ENCODE measurements around the gene UBTD2.

UBTD2 gene

DNA sequence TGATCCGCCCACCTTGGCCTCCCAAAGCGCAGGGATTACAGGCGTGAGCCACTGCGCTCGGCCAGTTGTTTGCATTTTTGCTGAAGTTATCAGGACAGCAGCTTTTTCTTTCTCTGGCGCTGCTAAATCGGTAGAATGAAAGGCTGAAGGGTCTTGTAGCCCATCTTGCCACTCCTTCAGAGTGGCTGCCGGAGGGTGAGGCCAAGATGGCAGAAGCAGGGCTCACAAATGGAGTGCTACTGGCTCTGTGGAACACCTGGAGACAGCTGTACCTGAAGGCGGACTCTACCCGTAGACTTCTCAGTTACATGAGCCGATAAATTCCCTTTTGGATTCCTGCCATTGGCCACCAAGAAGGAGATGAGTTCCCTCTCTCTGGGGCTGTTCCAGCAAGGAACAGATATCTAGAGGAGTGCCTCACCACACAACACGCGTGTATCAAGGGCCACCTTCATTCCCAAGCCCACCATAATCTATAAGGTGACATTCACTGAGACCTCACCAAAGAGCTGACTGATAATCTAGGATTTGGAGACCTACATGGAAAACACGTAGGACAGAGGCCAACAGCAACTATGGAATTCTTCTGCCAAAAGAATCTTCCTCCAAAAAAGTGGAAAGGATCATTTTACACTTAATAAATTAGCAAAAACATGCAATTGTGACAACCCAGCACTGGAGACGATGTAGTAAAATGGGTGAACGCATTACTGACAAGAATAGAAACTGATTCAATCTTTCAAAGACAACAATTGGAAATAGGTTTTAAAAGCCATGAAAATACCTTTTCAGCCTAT lies 117.3 kb downstream of the UBTD2 start:
- no peak for DNase-seq

DNA sequence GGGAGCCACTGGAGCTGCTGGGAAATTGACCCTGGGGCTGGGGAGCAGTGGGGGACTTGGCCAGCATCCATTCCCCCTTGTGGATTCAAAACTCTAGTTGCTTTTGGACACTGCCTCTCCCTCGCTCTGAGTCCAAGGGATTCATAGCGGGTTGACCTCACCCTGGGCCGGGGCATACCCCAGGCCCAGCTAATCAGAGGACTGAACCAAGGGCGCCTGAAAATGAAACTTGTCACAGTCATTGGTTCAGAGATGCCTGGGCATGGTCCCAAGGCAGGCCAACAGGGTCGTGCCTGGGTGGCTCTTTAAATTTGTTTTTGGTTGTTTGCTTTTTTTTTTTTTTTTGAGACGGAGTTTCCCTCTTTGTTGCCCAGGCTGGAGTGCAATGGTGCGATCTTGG lies 118.1 kb downstream of the UBTD2 start:
- no peak for DNase-seq

DNA sequence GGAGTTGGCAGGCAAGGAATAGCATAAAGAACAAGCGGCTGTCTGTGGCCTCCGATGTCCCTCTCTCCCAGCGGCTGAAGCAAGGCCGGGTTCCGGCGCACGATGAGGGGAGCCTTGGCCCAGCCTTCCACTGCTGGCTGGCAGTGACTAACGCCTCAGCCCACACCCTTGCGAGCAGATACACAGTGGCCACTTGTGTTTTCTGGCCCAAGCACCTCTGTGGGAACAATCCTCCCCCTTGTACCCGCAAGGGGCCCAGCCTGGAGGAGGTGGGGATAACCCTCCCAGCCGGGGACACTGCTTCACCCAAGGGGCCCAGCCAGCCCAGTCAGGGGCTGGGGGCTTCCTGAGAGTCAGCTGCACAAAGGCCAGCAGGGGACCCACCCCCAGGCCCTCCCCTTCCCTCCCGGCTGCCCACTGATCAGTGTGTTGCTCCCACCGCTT lies 118.8 kb downstream of the UBTD2 start:
- DNase-seq, result no peak

DNA sequence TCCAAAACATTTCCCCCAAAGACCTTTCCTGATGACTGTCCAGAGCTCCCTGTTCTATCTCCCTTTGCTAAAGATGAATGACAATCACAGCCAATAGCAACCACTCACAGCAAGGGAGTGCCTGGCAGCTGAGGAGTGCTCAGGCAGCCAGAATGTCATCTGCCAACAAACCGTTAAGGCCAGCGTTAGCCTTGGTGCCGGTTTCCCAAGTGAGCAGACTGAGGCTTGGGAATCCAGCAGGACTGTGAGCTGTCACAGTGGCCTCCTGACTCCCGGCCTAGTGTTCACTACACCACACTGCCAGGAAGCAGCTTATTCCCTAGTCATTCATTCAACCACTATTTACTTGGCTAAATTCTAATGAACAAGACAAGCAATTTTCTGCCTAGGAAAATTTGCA lies 120.2 kb downstream of the UBTD2 start:
- no peak for DNase-seq

DNA sequence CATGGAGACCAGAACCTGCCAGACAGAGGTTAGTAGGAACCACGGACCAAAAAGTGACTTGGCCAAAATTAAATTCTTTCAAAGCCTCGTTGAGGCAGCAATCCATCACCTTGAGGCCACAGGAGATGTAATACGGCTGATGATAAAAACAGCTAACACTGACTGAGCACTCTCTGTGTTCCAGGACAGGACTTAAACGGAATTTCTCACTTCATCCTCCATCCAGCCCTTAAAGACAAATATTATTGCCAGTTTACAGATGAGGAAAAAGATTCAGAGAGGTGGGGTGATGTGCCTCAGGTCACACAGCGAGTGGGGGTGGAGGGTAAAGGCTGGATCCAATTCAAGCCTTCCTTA lies 120.6 kb downstream of the UBTD2 start:
- no peak for DNase-seq

DNA sequence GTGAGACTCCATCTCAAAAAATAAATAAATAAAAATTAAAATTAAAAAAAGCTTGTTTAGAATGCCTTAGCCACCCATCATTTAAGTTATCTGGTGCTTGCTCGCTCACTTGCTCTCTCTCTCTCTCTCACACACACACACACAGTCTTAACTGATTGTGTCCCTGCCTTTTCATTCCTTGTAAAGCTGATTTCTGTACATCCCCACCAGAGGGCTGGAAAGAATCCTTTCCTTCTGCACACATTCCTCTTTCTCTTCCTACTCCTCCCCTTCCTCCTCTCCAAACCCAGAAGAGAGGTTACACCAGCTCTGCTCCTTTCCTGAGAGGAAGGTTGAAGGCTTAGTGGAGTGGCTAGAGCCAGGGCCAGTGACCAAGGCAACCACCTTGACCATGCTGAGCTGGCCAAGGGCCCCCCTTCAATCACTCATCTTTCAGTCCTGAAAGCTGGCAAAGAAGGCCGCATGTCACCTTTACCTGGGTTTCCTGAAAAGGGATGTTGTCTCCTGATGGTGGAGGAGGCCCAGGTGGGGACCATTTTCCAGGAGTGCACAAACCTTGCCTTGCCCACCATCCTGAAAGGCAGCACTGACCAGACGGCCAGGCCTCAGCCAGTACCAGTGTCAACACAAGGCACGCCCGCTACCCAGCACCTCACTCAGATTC lies 121.1 kb downstream of the UBTD2 start:
- no peak for DNase-seq

DNA sequence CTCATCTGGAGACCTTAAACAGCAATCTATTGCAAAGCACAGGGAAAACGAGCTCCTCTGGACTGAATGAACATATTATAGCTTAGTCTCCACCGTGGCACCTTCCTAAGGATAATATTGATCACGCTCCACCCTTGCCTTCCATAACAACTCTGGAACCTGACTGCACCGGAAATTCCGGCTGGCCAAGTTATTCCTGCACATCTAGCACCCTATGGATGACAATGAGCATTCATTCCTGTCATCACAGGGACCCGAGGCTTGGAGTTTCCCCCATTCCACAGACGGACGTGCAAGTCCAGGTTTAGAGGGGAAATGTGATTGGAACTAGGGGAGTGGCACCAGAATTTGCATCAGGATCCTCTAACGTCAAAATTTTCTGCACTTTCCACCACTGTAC lies 123.1 kb downstream of the UBTD2 start:
- no peak for DNase-seq

Measured in activated CD4-positive, alpha-beta T cell treated with anti-CD3 and anti-CD28 coated beads, Interleukin-2, amount 50 U/mL, for 1 hour (primary cell).